GM12891 (cell line): ENCODE data around the gene RPH3AL.
"Not testable (repeated sequence)": the region's sequence is repeated elsewhere in the genome, so short reads cannot be mapped to it uniquely, and the experiment has no call there.

Experiments
- PAX5 ChIP-seq: IDR thresholded peaks from 2 replicates; pipeline ENCODE4 v1.6.1; 2011; ENCODE audit warnings: low read length, moderate library complexity, mild to moderate bottlenecking; ENCODE audit not compliant: insufficient read depth, severe bottlenecking
- POLR2A ChIP-seq: IDR thresholded peaks from 2 replicates; pipeline ENCODE4 v1.6.1; 2011; ENCODE audit warnings: low read depth, low read length, control low read depth
- POLR2AphosphoS5 ChIP-seq: IDR thresholded peaks from 2 replicates; pipeline ENCODE4 v1.6.1; 2011; ENCODE audit warnings: low read depth, low read length, control low read depth
- POU2F2 ChIP-seq: IDR thresholded peaks from 2 replicates; pipeline ENCODE4 v1.6.1; 2011; ENCODE audit warnings: low read depth, mild to moderate bottlenecking, control low read depth, low read length, moderate library complexity
- SPI1 ChIP-seq: IDR thresholded peaks from 2 replicates; pipeline ENCODE4 v1.6.1; 2011; ENCODE audit warnings: low read depth, low read length, control low read depth
- TAF1 ChIP-seq: IDR thresholded peaks from 2 replicates; pipeline ENCODE4 v1.6.1; 2011; ENCODE audit warnings: low read depth, low read length, control low read depth

GRCh38 chr17:201736-202135, 150.9 kb downstream of the RPH3AL start:
- TF ChIP-seq POLR2AphosphoS5, TAF1, SPI1, POLR2A, PAX5, POU2F2: not testable (repeated sequence)
